T-helper 1 cell (primary cell): ENCODE data around the gene SLC12A4.
"Not testable (repeated sequence)": the region's sequence is repeated elsewhere in the genome, so short reads cannot be mapped to it uniquely, and the experiment has no call there.

Experiments used
- DNase-seq, 5 donors: peaks; one replicate each; pipeline ENCODE4 v3.0.0-alpha.2; 2012 to 2020

SLC12A4 gene

GRCh38 chr16:67940446-67941089, 27.9 kb downstream of the SLC12A4 start:
- DNase-seq, result no peak

GRCh38 chr16:67939507-67940445, 28.7 kb downstream of the SLC12A4 start:
- DNase-seq, result peak in 2 of 5 donors; percentile 27 to 36

- DNase-seq, result not testable (repeated sequence)
Measured at GRCh38 chr16:67937713-67938112, 30.7 kb downstream of the SLC12A4 start.

GRCh38 chr16:67936880-67937605, 31.4 kb downstream of the SLC12A4 start:
- peak; percentile 48 to 90 (median 67) for DNase-seq

- peak in 1 of 5 donors; percentile 10 for DNase-seq
Measured at GRCh38 chr16:67936124-67936879, 32.1 kb downstream of the SLC12A4 start, which contains the start of gene PSMB10. Gene PSMB10, minus strand, starts transcription at chr16:67936850. Its CDS starts 101 bp downstream, at chr16:67936749.

- DNase-seq, result peak; percentile 94 to 96 (median 95)
Measured at GRCh38 chr16:67935402-67936123, 32.9 kb downstream of the SLC12A4 start.

GRCh38 chr16:67935101-67935401, 33.4 kb downstream of the SLC12A4 start:
- no peak for DNase-seq

- DNase-seq, result no peak
Measured at GRCh38 chr16:67934306-67935100, 33.9 kb downstream of the SLC12A4 start.

GRCh38 chr16:67933805-67934204, 34.6 kb downstream of the SLC12A4 start:
- no peak for DNase-seq

- no peak for DNase-seq
Measured at GRCh38 chr16:67932462-67932840, 36.0 kb downstream of the SLC12A4 start.

- DNase-seq, result no peak
Measured at GRCh38 chr16:67931712-67932461, 36.5 kb downstream of the SLC12A4 start, which contains the start of gene CTRL. Gene CTRL, minus strand, starts transcription at chr16:67931862. Its CDS starts 10 bp downstream, at chr16:67931852.

- DNase-seq, result no peak
Measured at GRCh38 chr16:67930678-67931211, 37.7 kb downstream of the SLC12A4 start.

- no peak for DNase-seq
Measured at GRCh38 chr16:67930191-67930590, 38.2 kb downstream of the SLC12A4 start.

- peak; percentile 46 to 69 (median 63) for DNase-seq
Measured at GRCh38 chr16:67928561-67929364, 39.7 kb downstream of the SLC12A4 start.

GRCh38 chr16:67928147-67928546, 40.3 kb downstream of the SLC12A4 start:
- no peak for DNase-seq

GRCh38 chr16:67927131-67927941, 41.1 kb downstream of the SLC12A4 start:
- DNase-seq, result no peak

- no peak for DNase-seq
Measured at GRCh38 chr16:67926181-67926750, 42.2 kb downstream of the SLC12A4 start.
